Ureter (tissue), 1 donor: ENCODE measurements around the gene ANGPTL8. TPM values are rescaled to one million over a fixed set of nuclear protein-coding genes. Genes with fewer than 3 reads are reported as not detected.
A peak's percentile ranks its signal among the peaks of the same experiment; 100 is the strongest.

Experiments
- DNase-seq: peaks from one replicate; pipeline ENCODE4 v3.0.0-alpha.2; 2020; ENCODE audit warnings: low spot score
- total RNA-seq: library from RNA; stranded (reverse); gene quantifications from one replicate; pipeline ENCODE4 v1.2.4, GENCODE V29; 2023
- donor health status: DM: yes; HTN: yes; CAD: no.

Gene ANGPTL8
- total RNA-seq, 1 donor from 2014 or later: not detected

GRCh38 chr19:11261431-11261970, 22.1 kb downstream of the ANGPTL8 start:
- no peak for DNase-seq

DNA sequence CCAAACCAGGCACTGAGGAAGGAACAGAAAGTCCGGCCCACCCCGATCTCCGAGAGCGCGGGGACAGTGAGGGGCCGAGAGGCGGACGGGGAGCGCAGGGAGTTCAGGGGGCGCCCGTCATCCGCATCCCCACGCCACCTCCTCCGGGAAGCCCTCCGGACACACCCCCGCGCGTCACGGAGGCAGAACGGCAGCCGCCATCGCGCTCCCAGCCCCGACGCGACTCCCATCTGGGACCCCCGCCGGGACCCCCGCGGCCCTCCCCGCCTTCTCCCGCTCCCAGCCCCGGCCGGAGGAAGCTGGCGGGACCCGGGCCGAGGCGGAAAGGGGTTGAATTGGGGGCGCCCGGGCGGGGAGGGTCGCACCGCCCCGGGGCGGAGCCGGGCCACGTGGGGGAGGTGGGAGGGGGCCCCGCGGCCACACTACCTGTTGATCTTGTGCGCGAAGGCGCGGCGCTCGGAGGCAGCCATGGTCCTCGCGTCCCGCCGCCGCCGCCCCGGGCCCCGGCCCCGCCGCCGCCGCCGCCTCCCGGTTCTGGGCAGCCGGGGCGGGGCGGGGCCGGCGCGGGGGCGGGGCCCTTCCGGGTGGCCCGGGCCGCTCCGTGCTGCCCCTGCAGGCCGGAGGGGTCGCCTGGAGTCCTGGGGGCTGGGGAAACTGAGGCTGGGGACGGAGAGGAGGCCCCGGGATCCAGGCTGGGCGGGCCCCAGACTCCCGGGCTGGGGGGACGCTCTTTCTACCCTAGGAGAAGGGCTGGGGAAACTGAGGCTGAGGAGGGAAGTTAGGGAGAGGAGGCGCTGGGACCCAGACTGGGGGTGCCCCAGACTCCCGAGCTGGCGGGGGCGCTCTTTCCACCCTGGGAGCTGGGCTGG, 22.8 kb downstream of the ANGPTL8 start, which contains the start of gene DOCK6:
TSS of gene DOCK6 (minus strand) at position 554 of the 869 bp plus-strand sequence. CDS start at position 470, 84 bp downstream.
- DNase-seq: no peak

- no peak for DNase-seq
Observed at GRCh38 chr19:11263726-11264125, 24.3 kb downstream of the ANGPTL8 start.

- peak; percentile 92 for DNase-seq
Observed at GRCh38 chr19:11264452-11265176, 25.2 kb downstream of the ANGPTL8 start.

DNA sequence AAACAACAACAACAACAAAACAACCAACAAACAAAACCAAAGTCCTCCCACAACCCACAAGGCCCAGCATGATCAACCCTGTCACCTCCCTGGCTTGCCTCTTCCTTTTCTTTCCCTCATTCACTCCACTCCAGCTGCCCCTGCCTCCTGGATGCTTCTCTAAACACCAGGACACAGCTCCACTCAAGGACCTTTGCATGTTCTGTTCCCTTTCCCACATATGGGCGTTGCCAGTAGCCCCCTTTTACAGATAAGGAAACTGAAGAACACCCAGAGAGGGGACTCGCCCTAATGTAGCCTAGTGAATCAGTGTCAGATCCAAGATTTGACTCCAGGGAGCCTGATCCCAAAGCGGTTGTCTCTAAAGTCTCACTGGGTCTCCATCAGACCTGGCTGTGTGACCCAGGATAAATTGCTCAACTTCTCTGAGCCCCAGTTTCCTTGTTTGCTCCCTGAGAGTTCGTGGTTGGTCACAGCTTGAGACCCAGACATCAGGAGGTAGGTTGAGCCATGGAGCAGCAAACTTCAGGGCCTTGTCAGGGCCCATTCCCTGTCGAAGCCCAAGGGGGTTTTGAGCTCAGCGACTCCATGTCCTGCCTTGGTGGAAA, 25.9 kb downstream of the ANGPTL8 start:
- no peak for DNase-seq

DNA sequence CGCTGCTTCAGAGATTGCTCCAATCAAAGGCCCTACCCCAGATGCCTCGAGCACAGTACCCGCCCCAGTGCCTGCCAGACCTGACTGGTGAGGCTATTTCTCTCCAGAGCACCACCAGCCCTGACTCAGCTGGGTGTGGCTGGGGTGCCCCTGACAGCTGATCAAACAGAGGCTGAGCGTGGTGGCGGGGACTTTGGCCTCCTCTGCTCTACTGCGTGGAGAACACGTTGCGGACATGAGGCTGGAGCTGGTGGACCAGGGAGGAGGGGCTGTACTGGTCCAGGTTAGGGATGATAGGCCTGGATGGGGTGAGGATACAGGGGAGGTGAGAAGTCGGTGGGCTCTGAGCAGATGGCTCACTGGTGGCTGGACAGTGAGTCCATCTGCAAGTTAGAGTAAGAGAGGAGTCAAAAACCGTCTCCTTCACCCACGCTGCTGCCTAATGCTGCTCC, 26.4 kb downstream of the ANGPTL8 start:
- peak; percentile 90 for DNase-seq

DNA sequence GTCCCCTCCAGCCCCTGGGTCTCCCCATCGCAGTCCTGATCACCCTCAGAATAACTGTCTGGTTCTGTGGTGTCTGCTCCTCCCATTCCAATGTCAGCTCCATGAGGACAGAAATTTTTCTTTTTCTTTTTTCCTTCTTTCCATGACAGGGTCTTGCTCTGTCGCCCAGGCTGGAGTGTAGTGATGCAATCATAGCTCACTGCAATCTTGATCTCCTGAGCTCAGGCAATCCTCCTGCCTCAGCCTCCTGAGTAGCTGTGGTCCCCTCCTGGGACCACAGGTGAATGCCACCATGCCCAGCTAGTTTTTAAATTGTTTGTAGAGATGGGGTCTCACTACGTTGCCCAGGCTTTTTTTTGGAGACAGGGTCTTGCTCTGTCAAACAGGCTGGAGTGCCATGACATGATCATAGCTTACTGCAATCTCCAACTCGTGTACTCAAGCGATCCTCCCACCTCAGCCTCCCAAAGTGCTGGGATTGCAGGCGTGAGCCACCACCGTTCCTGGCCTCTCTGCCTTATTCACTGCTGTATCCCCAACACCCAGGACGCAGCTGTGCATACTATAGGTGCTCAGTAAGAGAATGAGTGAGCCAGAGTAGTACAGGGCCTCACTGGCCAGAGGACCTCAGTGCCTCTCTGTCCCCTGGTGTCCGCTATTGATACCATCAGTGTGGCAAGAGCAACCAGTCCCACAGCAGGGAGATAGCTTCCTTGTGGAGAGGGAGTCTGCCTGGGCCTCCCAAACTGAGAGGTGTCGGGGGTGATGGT, 28.1 kb downstream of the ANGPTL8 start:
- DNase-seq: no peak

- DNase-seq: peak; percentile 66
Observed at GRCh38 chr19:11268783-11269267, 29.4 kb downstream of the ANGPTL8 start.

- DNase-seq: no peak
Observed at GRCh38 chr19:11269408-11269807, 30.0 kb downstream of the ANGPTL8 start.

DNA sequence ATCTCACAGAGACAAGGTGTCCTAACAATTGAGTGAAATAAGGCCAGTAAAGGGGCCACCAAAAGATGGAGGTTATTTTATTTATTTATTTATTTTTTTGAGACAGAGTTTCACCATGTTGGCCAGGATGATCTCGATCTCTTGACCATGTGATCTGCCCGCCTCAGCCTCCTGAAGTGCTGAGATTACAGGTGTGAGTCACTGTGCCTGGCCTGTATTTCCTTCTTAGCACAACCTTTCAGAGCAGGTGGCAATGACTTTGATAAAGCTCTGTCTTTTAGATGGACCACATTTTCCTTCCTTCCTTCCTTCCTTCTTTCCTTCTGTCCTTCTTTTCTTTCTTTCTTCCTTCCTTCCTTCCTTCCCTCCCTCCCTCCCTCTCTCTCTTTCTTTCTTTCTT, 33.9 kb downstream of the ANGPTL8 start:
- no peak for DNase-seq

GRCh38 chr19:11273989-11274388, 34.6 kb downstream of the ANGPTL8 start:
- no peak for DNase-seq

- no peak for DNase-seq
Observed at GRCh38 chr19:11274533-11275086, 35.2 kb downstream of the ANGPTL8 start.

GRCh38 chr19:11278670-11279069, 39.3 kb downstream of the ANGPTL8 start:
- DNase-seq: no peak

DNA sequence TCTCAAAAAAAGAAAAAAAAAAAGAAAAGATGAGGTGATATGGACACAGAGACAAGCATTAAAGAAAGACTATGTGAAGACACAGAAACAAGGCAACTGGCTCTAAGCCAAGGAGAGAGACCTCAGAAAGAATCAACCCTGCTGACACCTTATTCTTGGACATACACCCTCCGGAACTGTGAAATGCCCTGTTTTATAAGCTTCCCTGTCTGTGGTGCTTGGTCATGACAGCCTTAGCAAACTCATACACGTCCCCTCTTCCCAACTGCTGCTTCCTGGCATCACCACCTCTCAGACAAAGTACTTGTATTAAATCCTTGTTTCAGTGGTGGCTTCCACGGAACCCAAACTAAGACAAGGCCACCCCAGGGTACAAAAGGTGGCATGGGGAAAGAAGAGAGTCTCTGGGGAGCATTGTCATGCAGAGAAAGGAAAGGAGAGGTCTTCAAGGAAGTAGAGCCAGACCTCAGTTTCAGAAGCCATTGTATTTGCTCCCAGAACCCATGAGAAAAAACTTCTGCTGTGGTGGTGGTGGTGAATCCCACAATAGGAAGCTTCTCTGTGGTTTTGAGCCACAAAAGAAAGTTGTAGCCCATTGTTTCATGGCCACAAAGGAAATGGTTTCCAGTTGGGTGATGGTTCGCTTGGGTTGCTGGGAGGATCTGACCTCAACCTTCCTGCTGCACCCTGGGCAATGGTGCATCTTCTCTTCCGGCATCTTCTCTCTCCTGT, 40.3 kb downstream of the ANGPTL8 start:
- DNase-seq: no peak

DNA sequence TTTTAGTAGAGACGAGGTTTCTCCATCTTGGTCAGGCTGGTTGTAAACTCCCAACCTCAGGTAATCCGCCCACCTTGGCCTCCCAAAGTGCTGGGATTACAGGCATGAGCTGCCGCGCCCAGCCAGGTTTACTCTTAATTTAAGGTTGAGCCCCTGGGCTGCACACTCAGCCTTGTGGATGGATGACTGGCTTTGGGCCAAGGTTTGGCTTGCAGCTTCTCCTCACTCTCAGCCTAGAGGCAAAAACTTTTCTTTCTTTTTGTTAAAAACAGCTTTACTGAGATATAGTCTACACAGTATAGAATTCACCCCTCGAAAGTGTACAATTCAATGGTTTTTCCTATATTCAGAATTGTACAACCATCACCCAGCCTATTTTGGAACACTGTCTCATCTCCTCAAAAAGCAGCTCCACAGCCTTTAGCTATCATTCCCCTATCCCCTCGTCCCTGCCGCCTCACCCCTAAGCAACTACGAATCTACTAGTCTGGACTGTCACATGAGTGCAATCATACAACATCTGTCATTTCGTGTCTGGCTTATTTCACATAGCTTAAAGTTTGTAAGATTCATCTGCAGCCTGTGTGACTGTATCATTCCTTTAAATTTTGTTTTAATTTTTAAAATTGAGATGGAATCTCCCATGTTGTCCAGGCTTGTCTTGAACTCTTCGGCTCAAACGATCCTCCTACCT, 42.1 kb downstream of the ANGPTL8 start:
- no peak for DNase-seq

DNA sequence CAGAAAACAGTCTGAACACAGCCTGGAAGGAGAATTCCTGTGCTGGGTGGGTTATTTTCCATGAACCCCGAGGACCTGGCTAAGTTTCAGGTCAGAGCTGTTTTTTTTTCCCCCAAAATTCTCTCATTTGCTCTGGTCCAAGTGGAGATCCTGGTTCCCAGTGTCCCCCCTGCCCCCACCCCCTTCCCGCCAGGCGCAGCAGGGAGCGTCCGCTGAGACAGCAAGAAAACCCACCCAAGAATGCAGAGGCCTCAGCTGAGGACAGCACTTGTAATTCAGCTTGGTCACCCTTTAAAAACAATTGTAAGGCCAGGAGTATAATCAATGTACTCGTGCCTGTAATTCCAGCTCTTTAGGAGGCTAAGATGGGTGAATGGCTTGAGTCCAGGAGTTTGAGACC, 45.1 kb downstream of the ANGPTL8 start:
- DNase-seq: no peak

DNA sequence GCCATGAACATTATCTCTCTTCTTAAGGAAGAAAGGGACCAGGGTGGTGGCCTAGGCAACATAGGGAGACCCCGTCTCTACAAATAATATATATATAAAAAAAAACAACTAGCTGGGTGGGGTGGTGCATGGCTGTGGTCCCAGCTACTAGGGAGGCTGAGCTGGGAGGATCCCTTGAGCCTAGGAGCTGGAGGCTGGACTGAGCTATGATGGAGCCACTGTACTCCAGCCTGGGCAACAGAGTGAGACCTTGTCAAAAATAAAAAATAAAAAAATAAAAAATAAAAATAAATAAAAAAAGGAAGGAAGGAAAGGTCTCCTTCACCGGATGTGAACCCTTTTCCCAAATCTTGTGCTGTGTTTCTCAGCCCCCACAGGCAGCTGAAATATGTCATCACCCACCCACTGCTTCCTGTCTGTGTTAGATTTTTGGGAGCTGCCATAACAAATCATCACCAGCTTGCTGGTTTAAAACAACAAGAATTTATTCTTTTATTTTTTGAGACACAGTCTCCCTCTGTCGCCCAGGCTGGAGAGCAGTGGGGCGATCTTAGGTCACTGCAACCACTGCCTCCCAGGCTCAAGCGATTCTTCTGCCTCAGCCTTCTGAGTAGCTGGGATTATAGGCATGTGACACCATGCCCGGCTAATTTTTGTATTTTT, 47.0 kb downstream of the ANGPTL8 start:
- no peak for DNase-seq

DNA sequence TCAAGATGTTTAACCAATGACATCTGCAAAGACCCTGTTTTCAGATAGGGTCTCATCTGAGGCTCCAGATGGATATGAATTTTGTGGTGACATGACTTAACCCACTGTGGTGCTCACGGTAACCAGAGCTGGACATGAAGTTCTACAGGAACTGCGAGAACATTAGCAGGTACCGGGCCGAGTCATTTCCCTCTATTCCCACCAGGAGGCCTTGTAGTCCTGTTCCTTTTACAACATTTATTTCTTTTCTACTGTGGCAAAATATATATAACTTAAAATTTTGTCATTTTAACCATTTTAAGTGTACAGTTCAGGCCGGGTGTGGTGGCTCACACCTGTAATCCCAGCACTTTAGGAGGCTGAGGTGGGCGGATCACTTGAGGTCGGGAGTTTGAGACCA, 48.9 kb downstream of the ANGPTL8 start:
- no peak for DNase-seq

- DNase-seq: no peak
Observed at GRCh38 chr19:11290256-11290655, 50.8 kb downstream of the ANGPTL8 start.
